LNCAP (cell line): ENCODE data around the gene NLN.

Source experiments
- TF ChIP-seq, protein P1 (sequence below): fragments of 450-650 bp; IDR thresholded peaks from 2 replicates; pipeline ENCODE4 v1.5.1; 2017; ENCODE audit warnings: mild to moderate bottlenecking

The NLN gene

DNA sequence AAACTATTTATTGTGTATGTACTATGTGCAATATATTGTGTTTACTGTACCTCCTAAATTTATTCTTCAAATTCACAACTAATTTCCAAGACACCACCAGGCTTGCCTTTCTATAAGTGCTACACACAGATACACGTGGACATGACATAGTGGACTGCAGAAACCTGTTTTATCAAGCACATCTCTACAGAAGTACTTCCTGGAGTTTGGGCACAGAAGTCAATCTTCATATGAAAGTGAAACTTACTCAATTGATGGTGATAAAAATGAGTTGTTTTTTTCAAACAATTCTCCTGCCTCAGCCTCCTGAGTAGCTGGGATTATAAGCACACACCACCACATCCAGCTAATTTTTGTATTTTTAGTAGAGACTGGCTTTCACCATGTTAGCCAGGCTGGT, 57.6 kb downstream of the NLN start:
- TF ChIP-seq, protein P1, sequence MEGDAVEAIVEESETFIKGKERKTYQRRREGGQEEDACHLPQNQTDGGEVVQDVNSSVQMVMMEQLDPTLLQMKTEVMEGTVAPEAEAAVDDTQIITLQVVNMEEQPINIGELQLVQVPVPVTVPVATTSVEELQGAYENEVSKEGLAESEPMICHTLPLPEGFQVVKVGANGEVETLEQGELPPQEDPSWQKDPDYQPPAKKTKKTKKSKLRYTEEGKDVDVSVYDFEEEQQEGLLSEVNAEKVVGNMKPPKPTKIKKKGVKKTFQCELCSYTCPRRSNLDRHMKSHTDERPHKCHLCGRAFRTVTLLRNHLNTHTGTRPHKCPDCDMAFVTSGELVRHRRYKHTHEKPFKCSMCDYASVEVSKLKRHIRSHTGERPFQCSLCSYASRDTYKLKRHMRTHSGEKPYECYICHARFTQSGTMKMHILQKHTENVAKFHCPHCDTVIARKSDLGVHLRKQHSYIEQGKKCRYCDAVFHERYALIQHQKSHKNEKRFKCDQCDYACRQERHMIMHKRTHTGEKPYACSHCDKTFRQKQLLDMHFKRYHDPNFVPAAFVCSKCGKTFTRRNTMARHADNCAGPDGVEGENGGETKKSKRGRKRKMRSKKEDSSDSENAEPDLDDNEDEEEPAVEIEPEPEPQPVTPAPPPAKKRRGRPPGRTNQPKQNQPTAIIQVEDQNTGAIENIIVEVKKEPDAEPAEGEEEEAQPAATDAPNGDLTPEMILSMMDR, result no peak

- TF ChIP-seq, protein P1, result no peak
Observed at GRCh38 chr5:65790371-65791163, 68.6 kb downstream of the NLN start.

DNA sequence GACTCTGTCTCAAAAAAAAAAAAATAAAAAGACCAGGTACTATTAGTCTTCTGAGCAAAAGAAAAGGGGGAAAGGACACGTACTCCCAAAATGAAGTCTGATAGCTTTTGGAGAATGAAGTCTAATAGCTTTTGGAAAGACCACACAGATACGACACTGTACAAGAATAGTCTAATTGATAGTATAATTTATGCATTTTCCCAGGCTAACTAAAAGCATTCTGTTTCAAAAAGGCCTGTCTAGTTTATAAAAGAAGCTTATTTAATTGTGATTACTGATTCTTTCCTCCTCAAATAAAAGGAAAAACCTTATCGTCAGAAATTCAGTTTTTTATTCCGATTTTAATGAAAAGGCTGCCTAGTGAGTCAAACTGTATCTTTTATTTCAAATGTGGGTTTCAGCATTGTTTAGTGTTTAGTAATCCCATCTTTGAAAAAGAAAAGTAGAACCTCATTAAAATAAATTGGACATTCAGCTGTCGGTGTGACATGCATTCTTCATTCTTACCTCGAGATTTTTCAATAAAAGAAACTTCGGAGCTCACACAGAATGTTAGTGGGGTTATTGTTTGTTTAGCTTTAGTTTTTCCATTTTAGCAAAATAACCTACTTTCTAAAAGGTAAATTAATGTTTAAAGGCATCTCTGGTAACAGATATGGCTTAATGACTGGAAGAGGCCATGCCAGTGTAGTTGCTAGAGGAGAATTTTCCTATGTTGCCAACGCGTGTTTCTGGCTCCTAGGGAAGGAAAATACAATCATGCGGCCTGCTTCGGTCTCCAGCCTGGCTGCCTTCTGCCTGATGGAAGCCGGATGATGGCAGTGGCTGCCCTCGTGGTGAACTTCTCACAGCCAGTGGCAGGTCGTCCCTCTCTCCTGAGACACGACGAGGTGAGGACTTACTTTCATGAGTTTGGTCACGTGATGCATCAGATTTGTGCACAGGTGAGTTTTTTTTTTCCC, 70.0 kb downstream of the NLN start:
- TF ChIP-seq, protein P1, result no peak

DNA sequence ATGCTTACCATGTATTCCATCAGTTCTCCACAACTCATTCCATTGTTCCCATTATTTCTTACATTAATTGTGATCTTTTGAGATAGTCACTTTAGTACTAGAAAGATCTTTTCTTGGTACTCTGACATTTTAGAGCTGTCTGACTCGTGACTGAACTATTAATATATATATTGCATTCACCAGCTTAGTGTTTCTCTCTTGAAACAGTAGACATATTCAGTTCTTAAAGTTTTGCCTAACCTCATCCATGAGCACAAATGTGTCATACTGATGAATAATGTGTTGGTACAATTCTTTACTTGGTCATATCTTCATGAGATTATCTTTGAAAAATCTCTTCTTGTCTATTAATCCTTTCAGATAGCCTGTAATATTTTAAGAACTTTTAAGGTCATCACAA, 74.3 kb downstream of the NLN start:
- TF ChIP-seq, protein P1, result no peak

- TF ChIP-seq, protein P1, result no peak
Observed at GRCh38 chr5:65796751-65797316, 74.8 kb downstream of the NLN start.

DNA sequence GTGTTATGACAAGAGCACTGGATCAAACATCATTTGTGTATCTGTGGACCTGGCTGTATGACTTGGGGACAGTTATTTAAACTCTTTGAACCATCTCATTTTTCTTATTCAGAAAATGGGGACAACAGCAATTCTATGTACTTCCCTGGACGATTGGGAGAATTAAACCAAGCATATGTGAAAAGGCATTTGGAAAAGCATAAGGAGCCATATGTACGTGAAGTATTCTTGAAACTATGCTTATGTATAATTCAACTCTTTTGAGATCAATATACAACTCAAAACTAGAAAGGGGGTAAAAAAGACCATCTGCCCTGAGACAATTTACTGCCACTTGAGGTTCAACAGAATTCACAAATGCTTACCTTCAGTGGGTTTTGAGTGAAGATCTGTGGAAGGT, 75.5 kb downstream of the NLN start:
- TF ChIP-seq, protein P1, result no peak

DNA sequence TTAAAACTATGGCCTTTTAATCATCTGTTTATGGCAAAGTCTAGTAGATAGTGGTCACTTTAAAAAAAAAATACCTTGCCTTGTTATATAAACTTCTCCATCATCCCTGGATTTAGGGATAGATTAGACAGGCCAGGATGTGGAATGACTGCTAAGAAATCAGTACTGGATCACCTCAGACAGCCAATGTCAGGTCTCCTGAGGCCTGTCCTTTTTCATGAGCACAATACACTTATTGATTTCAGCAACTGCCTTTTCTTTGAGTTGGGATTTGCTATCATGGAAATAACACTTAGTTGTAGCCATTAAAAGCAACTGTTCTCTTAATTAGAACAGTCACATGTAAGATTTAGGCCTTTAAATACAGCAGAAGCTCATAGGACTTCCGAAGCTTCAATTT, 77.9 kb downstream of the NLN start:
- TF ChIP-seq, protein P1, result no peak
